HepG2 (cell line): ENCODE results near the gene PGPEP1. TPM values are rescaled to one million over a fixed set of nuclear protein-coding genes. Genes with fewer than 3 reads are reported as not detected.

Source experiments
- ELF3 ChIP-seq: IDR thresholded peaks from 2 replicates; pipeline ENCODE4 v1.6.1; 2016; ENCODE audit warnings: missing genetic modification reagents, missing compliant biosample characterization
- GFI1 ChIP-seq: sonication (generic); formaldehyde crosslinking; IDR thresholded peaks from 2 replicates; pipeline ENCODE4 v1.5.0; 2020; ENCODE audit warnings: missing genetic modification reagents, mild to moderate bottlenecking, borderline replicate concordance
- IKZF1 ChIP-seq: fragments of 450-650 bp; IDR thresholded peaks from 2 replicates; pipeline ENCODE4 v1.7.1; 2016
- MXI1 ChIP-seq: IDR thresholded peaks from 3 replicates; pipeline ENCODE4 v1.6.1; 2012; ENCODE audit warnings: low read depth, low read length, inconsistent platforms, borderline replicate concordance
- POGZ ChIP-seq: sonication (generic); formaldehyde crosslinking; IDR thresholded peaks from 2 replicates; pipeline ENCODE4 v1.4.0; 2020; ENCODE audit warnings: mild to moderate bottlenecking, missing genetic modification reagents
- SALL2 ChIP-seq: sonication (generic); formaldehyde crosslinking; IDR thresholded peaks from 2 replicates; pipeline ENCODE4 v1.8.1; 2023; ENCODE audit warnings: mild to moderate bottlenecking, missing genetic modification reagents, inconsistent platforms
- SMAD9 ChIP-seq: sonication (generic); formaldehyde crosslinking; IDR thresholded peaks from 2 replicates; pipeline ENCODE4 v1.5.1; 2020; ENCODE audit warnings: mild to moderate bottlenecking, missing genetic modification reagents
- SP2 ChIP-seq: sonication (generic); formaldehyde crosslinking; IDR thresholded peaks from 2 replicates; pipeline ENCODE4 v1.5.1; 2020; ENCODE audit warnings: mild to moderate bottlenecking, missing genetic modification reagents
- TAF15 ChIP-seq: fragments of 200-400 bp; formaldehyde crosslinking; IDR thresholded peaks from one replicate; pipeline ENCODE4 v1.6.1; 2018; ENCODE audit warnings: mild to moderate bottlenecking, low read depth, low read length; ENCODE audit not compliant: poor library complexity, severe bottlenecking
- ZFX ChIP-seq: sonication (generic); formaldehyde crosslinking; IDR thresholded peaks from 2 replicates; pipeline ENCODE4 v1.4.0; 2020; ENCODE audit warnings: mild to moderate bottlenecking, low read depth, missing genetic modification reagents, moderate library complexity
- ZNF34 ChIP-seq: sonication (generic); formaldehyde crosslinking; IDR thresholded peaks from 2 replicates; pipeline ENCODE4 v1.4.0; 2020; ENCODE audit warnings: mild to moderate bottlenecking, missing genetic modification reagents, borderline replicate concordance
- ZNF354B ChIP-seq: sonication (generic); formaldehyde crosslinking; IDR thresholded peaks from 2 replicates; pipeline ENCODE4 v1.8.0; 2022; ENCODE audit warnings: mild to moderate bottlenecking, missing genetic modification reagents
- ZNF782 ChIP-seq: sonication (generic); formaldehyde crosslinking; IDR thresholded peaks from 2 replicates; pipeline ENCODE4 v1.4.0; 2020; ENCODE audit warnings: missing genetic modification reagents, mild to moderate bottlenecking, borderline replicate concordance
- ZSCAN29 ChIP-seq: sonication (generic); formaldehyde crosslinking; conservative IDR thresholded peaks from 2 replicates; pipeline ENCODE4 v1.4.0; 2020; ENCODE audit warnings: mild to moderate bottlenecking, missing genetic modification reagents
- polyA plus RNA-seq, 8 experiments: library from polyadenylated mRNA; depleted of rRNA in 3 of 8; stranded (reverse) in 7 of 8; unstranded in 1 of 8; fragments of >200 nt; fragmentation: Illumina TruSeq in 4 of 8; extraction: Trizol in 4 of 8; gene quantifications; 2 replicates each; pipeline versions ENCODE4 v1.2.1 to v1.2.3, GENCODE V29; 2011 to 2016; ENCODE audit warnings: low read depth in 4 of 8, missing spikeins in 1 of 8, mixed read lengths in 1 of 8; ENCODE audit not compliant: insufficient read depth in 1 of 8
- total RNA-seq, 5 experiments: library from RNA; depleted of rRNA; stranded (reverse); fragments of >200 nt; fragmentation: Illumina TruSeq; extraction: Trizol; gene quantifications; 2 replicates each; pipeline ENCODE4 v1.2.3, GENCODE V29; 2016; ENCODE audit warnings: low read depth in 1 of 5
- TF ChIP-seq, protein P1 (sequence below): sonication (generic); formaldehyde crosslinking; IDR thresholded peaks from 2 replicates; pipeline ENCODE4 v1.4.0; 2020; ENCODE audit warnings: low read depth, mild to moderate bottlenecking, missing genetic modification reagents
- TF ChIP-seq, protein P2 (sequence below): sonication (generic); formaldehyde crosslinking; conservative IDR thresholded peaks from 2 replicates; pipeline ENCODE4 v1.8.0; 2022; ENCODE audit warnings: mild to moderate bottlenecking, moderate library complexity, missing genetic modification reagents
- TF ChIP-seq, protein P3 (sequence below): sonication (generic); formaldehyde crosslinking; IDR thresholded peaks from 2 replicates; pipeline ENCODE4 v1.4.0; 2020; ENCODE audit warnings: missing genetic modification reagents
- TF ChIP-seq, protein P4 (sequence below): sonication (generic); formaldehyde crosslinking; IDR thresholded peaks from 2 replicates; pipeline ENCODE4 v1.5.1; 2020; ENCODE audit warnings: missing genetic modification reagents, mild to moderate bottlenecking, borderline replicate concordance

Gene PGPEP1
- total and polyA plus RNA-seq, 2 of the 13 experiments (the other 11 are each of a cell fraction or from before 2014, with no cell fraction given), result 53.1 to 56.6 TPM

DNA sequence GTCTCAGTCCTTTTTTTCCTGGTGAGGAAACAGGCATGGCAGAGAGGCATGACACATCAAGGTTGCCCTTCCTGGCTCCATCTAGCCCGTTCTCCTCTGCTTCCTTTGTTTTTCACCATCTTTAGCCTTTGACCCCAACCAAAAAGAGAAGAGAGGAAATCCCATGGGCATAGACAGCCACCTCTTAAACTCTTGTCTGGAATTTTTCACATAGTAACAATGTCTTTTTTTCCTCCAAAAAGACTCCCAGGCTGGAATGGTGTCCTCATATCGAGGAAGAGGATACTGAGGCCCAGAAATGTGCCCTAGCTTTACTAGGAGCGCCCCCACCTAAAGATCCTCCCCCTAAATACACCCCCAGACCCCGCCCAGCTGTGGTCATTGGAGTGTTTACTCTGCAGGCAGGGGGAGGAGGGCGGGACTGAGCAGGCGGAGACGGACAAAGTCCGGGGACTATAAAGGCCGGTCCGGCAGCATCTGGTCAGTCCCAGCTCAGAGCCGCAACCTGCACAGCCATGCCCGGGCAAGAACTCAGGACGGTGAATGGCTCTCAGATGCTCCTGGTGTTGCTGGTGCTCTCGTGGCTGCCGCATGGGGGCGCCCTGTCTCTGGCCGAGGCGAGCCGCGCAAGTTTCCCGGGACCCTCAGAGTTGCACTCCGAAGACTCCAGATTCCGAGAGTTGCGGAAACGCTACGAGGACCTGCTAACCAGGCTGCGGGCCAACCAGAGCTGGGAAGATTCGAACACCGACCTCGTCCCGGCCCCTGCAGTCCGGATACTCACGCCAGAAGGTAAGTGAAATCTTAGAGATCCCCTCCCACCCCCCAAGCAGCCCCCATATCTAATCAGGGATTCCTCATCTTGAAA lies 45.5 kb downstream of the PGPEP1 start, which contains the start of gene GDF15 (continued):
- TF ChIP-seq ZFX (CRISPR knock-in tag) (peak; percentile 67), SMAD9 (CRISPR knock-in tag) (no peak), ZSCAN29 (peak; percentile 88; the same call in 1 of the 2 replicates), TAF15 (peak; percentile 38), SALL2 (peak; percentile 98), ZNF782 (CRISPR knock-in tag) (peak; percentile 93), IKZF1 (no peak), GFI1 (peak; percentile 66), POGZ (CRISPR knock-in tag) (peak; percentile 71), SP2 (CRISPR knock-in tag) (peak; percentile 36; the same call in 1 of the 2 replicates), ZNF34 (CRISPR knock-in tag) (peak; percentile 92; the same call in 1 of the 2 replicates), ZNF354B (CRISPR knock-in tag) (0 out of 2 replicates have a peak, but pooled peaks have one; percentile 71), ELF3 (CRISPR knock-in tag) (peak; percentile 59), MXI1 (peak; percentile 79; the same call in 1 of the 3 replicates)
- TF ChIP-seq, protein P1, sequence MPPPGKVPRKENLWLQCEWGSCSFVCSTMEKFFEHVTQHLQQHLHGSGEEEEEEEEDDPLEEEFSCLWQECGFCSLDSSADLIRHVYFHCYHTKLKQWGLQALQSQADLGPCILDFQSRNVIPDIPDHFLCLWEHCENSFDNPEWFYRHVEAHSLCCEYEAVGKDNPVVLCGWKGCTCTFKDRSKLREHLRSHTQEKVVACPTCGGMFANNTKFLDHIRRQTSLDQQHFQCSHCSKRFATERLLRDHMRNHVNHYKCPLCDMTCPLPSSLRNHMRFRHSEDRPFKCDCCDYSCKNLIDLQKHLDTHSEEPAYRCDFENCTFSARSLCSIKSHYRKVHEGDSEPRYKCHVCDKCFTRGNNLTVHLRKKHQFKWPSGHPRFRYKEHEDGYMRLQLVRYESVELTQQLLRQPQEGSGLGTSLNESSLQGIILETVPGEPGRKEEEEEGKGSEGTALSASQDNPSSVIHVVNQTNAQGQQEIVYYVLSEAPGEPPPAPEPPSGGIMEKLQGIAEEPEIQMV (CRISPR knock-in tag), result peak; percentile 93
- TF ChIP-seq, protein P2, sequence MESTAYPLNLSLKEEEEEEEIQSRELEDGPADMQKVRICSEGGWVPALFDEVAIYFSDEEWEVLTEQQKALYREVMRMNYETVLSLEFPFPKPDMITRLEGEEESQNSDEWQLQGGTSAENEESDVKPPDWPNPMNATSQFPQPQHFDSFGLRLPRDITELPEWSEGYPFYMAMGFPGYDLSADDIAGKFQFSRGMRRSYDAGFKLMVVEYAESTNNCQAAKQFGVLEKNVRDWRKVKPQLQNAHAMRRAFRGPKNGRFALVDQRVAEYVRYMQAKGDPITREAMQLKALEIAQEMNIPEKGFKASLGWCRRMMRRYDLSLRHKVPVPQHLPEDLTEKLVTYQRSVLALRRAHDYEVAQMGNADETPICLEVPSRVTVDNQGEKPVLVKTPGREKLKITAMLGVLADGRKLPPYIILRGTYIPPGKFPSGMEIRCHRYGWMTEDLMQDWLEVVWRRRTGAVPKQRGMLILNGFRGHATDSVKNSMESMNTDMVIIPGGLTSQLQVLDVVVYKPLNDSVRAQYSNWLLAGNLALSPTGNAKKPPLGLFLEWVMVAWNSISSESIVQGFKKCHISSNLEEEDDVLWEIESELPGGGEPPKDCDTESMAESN (CRISPR knock-in tag), result peak; percentile 93
- TF ChIP-seq, protein P3, sequence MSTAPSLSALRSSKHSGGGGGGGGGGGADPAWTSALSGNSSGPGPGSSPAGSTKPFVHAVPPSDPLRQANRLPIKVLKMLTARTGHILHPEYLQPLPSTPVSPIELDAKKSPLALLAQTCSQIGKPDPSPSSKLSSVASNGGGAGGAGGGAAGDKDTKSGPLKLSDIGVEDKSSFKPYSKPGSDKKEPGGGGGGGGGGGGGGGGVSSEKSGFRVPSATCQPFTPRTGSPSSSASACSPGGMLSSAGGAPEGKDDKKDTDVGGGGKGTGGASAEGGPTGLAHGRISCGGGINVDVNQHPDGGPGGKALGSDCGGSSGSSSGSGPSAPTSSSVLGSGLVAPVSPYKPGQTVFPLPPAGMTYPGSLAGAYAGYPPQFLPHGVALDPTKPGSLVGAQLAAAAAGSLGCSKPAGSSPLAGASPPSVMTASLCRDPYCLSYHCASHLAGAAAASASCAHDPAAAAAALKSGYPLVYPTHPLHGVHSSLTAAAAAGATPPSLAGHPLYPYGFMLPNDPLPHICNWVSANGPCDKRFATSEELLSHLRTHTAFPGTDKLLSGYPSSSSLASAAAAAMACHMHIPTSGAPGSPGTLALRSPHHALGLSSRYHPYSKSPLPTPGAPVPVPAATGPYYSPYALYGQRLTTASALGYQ (CRISPR knock-in tag), result peak; percentile 96
- TF ChIP-seq, protein P4, sequence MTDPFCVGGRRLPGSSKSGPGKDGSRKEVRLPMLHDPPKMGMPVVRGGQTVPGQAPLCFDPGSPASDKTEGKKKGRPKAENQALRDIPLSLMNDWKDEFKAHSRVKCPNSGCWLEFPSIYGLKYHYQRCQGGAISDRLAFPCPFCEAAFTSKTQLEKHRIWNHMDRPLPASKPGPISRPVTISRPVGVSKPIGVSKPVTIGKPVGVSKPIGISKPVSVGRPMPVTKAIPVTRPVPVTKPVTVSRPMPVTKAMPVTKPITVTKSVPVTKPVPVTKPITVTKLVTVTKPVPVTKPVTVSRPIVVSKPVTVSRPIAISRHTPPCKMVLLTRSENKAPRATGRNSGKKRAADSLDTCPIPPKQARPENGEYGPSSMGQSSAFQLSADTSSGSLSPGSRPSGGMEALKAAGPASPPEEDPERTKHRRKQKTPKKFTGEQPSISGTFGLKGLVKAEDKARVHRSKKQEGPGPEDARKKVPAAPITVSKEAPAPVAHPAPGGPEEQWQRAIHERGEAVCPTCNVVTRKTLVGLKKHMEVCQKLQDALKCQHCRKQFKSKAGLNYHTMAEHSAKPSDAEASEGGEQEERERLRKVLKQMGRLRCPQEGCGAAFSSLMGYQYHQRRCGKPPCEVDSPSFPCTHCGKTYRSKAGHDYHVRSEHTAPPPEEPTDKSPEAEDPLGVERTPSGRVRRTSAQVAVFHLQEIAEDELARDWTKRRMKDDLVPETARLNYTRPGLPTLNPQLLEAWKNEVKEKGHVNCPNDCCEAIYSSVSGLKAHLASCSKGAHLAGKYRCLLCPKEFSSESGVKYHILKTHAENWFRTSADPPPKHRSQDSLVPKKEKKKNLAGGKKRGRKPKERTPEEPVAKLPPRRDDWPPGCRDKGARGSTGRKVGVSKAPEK (CRISPR knock-in tag), result no peak; the same call in 1 of the 2 replicates
